Liver (tissue), 9 donors: ENCODE data around the gene CD6. TPM values are rescaled to one million over a fixed set of nuclear protein-coding genes. Genes with fewer than 3 reads are reported as not detected.

Experiments
- DNase-seq: peaks from one replicate; pipeline ENCODE4 v3.0.0-alpha.2; 2017; ENCODE audit warnings: low spot score
- H3K27ac ChIP-seq, 2 donors: one replicate each; pipeline ENCODE4 v1.7.0; 2013; ENCODE audit warnings: inconsistent platforms in 2 of 2, low read length in 2 of 2, control low read depth in 1 of 2, low read depth in 1 of 2, mild to moderate bottlenecking in 1 of 2
- H3K27me3 ChIP-seq, 4 donors: one replicate each; pipeline versions ENCODE4 v1.6.1 to v1.7.0; 2013; ENCODE audit warnings: low read length in 3 of 4, inconsistent platforms in 1 of 4, mild to moderate bottlenecking in 1 of 4, moderate library complexity in 1 of 4; ENCODE audit not compliant: control insufficient read depth in 4 of 4, insufficient read depth in 4 of 4
- H3K36me3 ChIP-seq, 4 donors: one replicate each; pipeline versions ENCODE4 v1.6.1 to v1.7.0; 2013; ENCODE audit warnings: low read length in 3 of 4, mild to moderate bottlenecking in 3 of 4, low read depth in 1 of 4, moderate library complexity in 1 of 4; ENCODE audit not compliant: control insufficient read depth in 4 of 4, insufficient read depth in 3 of 4
- H3K4me1 ChIP-seq, 4 donors: one replicate each; pipeline versions ENCODE4 v1.6.1 to v1.7.0; 2013; ENCODE audit warnings: low read length in 3 of 4, mild to moderate bottlenecking in 3 of 4, moderate library complexity in 1 of 4; ENCODE audit not compliant: control insufficient read depth in 4 of 4, insufficient read depth in 4 of 4
- H3K4me3 ChIP-seq, 3 donors: one replicate each; pipeline versions ENCODE4 v1.6.1 to v1.7.0; 2013; ENCODE audit warnings: low read length in 3 of 3, control low read depth in 1 of 3, low read depth in 1 of 3, mild to moderate bottlenecking in 1 of 3
- H3K9ac ChIP-seq, 2 donors: one replicate each; pipeline ENCODE4 v1.7.0; 2013; ENCODE audit warnings: low read length in 2 of 2, mild to moderate bottlenecking in 2 of 2, moderate library complexity in 2 of 2, control low read depth in 1 of 2, low read depth in 1 of 2
- H3K9me3 ChIP-seq, 4 donors: one replicate each; pipeline versions ENCODE4 v1.6.1 to v1.7.0; 2013; ENCODE audit warnings: low read length in 3 of 4; ENCODE audit not compliant: control insufficient read depth in 4 of 4
- ATF3 ChIP-seq: IDR thresholded peaks from 2 replicates; pipeline ENCODE4 v1.6.1; 2016; ENCODE audit warnings: antibody characterized with exemption
- CTCF ChIP-seq: fragments of 150-350 bp; IDR thresholded peaks from 2 replicates; pipeline ENCODE4 v1.5.1; 2017; ENCODE audit warnings: improper control_type of control experiment, low read depth, low read length; ENCODE audit not compliant: missing input control
- EGR1 ChIP-seq, 2 donors: IDR thresholded peaks; 2 replicates each; pipeline ENCODE4 v1.6.1; 2016 to 2018; ENCODE audit warnings: antibody characterized with exemption in 2 of 2, low read depth in 2 of 2
- FOXA1 ChIP-seq: IDR thresholded peaks from 2 replicates; pipeline ENCODE4 v1.6.1; 2016; ENCODE audit warnings: antibody characterized with exemption
- GABPA ChIP-seq, 2 donors: IDR thresholded peaks in 1 of 2; conservative IDR thresholded peaks in 1 of 2; 2 replicates each; pipeline ENCODE4 v1.6.1; 2016; ENCODE audit warnings: antibody characterized with exemption in 2 of 2, mild to moderate bottlenecking in 1 of 2, moderate library complexity in 1 of 2
- HNF4A ChIP-seq, 2 donors: conservative IDR thresholded peaks; 2 replicates each; pipeline ENCODE4 v1.6.1; 2016; ENCODE audit warnings: antibody characterized with exemption in 2 of 2, mild to moderate bottlenecking in 2 of 2
- HNF4G ChIP-seq: IDR thresholded peaks from 2 replicates; pipeline ENCODE4 v1.6.1; 2016; ENCODE audit warnings: antibody characterized with exemption
- JUND ChIP-seq, 2 donors: IDR thresholded peaks; 2 replicates each; pipeline ENCODE4 v1.6.1; 2016; ENCODE audit warnings: antibody characterized with exemption in 2 of 2
- MAX ChIP-seq: IDR thresholded peaks from 2 replicates; pipeline ENCODE4 v1.6.1; 2016; ENCODE audit warnings: antibody characterized with exemption
- NR2F2 ChIP-seq: IDR thresholded peaks from 2 replicates; pipeline ENCODE4 v1.6.1; 2016; ENCODE audit warnings: antibody characterized with exemption
- RAD21 ChIP-seq, 2 donors: IDR thresholded peaks; 2 replicates each; pipeline ENCODE4 v1.6.1; 2016; ENCODE audit warnings: antibody characterized with exemption in 2 of 2, mild to moderate bottlenecking in 2 of 2
- REST ChIP-seq: IDR thresholded peaks from 2 replicates; pipeline ENCODE4 v1.6.1; 2016; ENCODE audit warnings: antibody characterized with exemption, mild to moderate bottlenecking
- RXRA ChIP-seq, 2 donors: IDR thresholded peaks; 2 replicates each; pipeline ENCODE4 v1.6.1; 2017 to 2018; ENCODE audit warnings: antibody characterized with exemption in 2 of 2, mild to moderate bottlenecking in 1 of 2
- SP1 ChIP-seq: IDR thresholded peaks from 2 replicates; pipeline ENCODE4 v1.6.1; 2018; ENCODE audit warnings: antibody characterized with exemption, mild to moderate bottlenecking
- TAF1 ChIP-seq: conservative IDR thresholded peaks from 2 replicates; pipeline ENCODE4 v1.6.1; 2016; ENCODE audit warnings: antibody characterized with exemption, mild to moderate bottlenecking
- YY1 ChIP-seq: IDR thresholded peaks from 2 replicates; pipeline ENCODE4 v1.6.1; 2016; ENCODE audit warnings: antibody characterized with exemption, mild to moderate bottlenecking
- ZBTB33 ChIP-seq: IDR thresholded peaks from 2 replicates; pipeline ENCODE4 v1.6.1; 2016; ENCODE audit warnings: antibody characterized with exemption
- WGBS: extraction: QIAGEN DNeasy Blood & Tissue Kit; methylation state at CpG from one replicate; pipeline ENCODE4 v1.1.7; 2013; 5-methylcytosine and 5-hydroxymethylcytosine counted together
- polyA plus RNA-seq, 2 donors: library from polyadenylated mRNA; stranded (reverse) in 1 of 2; unstranded in 1 of 2; fragments of 200-250 nt in 1 of 2; fragments of >200 nt in 1 of 2; fragmentation: Nextera tagmentation in 1 of 2; extraction: Ambion mirVana in 1 of 2; gene quantifications; one replicate each; pipeline versions ENCODE4 v1.2.1 to v1.2.3, GENCODE V29; 2013 to 2015
- total RNA-seq, 2 donors: library from RNA; depleted of rRNA; stranded (reverse); fragments of >200 nt; gene quantifications; one replicate each; pipeline ENCODE4 v1.2.3, GENCODE V29; 2014
- donor health status: healthy.
- donor health status: healthy.
- donor health status: healthy.
- donor health status: healthy.
- donor health status: healthy.

Gene CD6
- total and polyA plus RNA-seq, 4 donors = 0.31 to 0.59 (median 0.45) TPM

GRCh38 chr11:60945295-60945667, 26.2 kb upstream of the CD6 start:
- Histone ChIP-seq H3K4me1 (peaks cover 0 to 4% (median 0%) of the 10 kb centered on the region in 4 donors), H3K4me3 (no peak overlapping the region), H3K27me3 (no peaks in the 10 kb centered on the region), H3K9ac (no peak overlapping the region), H3K9me3 (no peaks in the 10 kb centered on the region), H3K36me3 (peaks cover 0 to 31% (median 8%) of the 10 kb centered on the region in 4 donors), H3K27ac (no peak overlapping the region)
- DNase-seq = no peak
- TF ChIP-seq JUND (IDR thresholded peaks at IDR 0.05) (no peak), EGR1 (IDR thresholded peaks at IDR 0.05; ENCODE audit: low read depth in 2 of 2) (no peak), RXRA (IDR thresholded peaks at IDR 0.05) (no peak), NR2F2 (no peak), FOXA1 (no peak), MAX (no peak), YY1 (no peak)
- 96% methylated on average over 5 of the region's 5 CpGs for whole genome bisulfite sequencing

- TF ChIP-seq HNF4G = no peak
- no peak for TF ChIP-seq HNF4A (conservative IDR thresholded peaks at IDR 0.05)
- TF ChIP-seq RXRA (IDR thresholded peaks at IDR 0.05) = no peak
- TF ChIP-seq YY1 = no peak
- TF ChIP-seq REST = no peak
- no peak for TF ChIP-seq SP1
- no peak for TF ChIP-seq MAX
- no peak for TF ChIP-seq GABPA (IDR thresholded peaks at IDR 0.05 in 1 of 2, conservative IDR thresholded peaks at IDR 0.05 in 1 of 2)
- no peak for TF ChIP-seq JUND (IDR thresholded peaks at IDR 0.05)
- no peak for TF ChIP-seq TAF1
- TF ChIP-seq RAD21 (IDR thresholded peaks at IDR 0.05) = no peak
- no peak for TF ChIP-seq ATF3
- no peak for TF ChIP-seq CTCF
- TF ChIP-seq NR2F2 = no peak
- TF ChIP-seq EGR1 (IDR thresholded peaks at IDR 0.05; ENCODE audit: low read depth in 2 of 2) = no peak
- TF ChIP-seq ZBTB33 = no peak
- TF ChIP-seq FOXA1 = no peak
- H3K4me3 ChIP-seq = no peak overlapping the region
- DNase-seq = no peak
- H3K27ac ChIP-seq = no peak overlapping the region
- no peaks in the 10 kb centered on the region for H3K9me3 ChIP-seq
- no peaks in the 10 kb centered on the region for H3K27me3 ChIP-seq
- H3K4me1 ChIP-seq = peaks cover 4 to 15% (median 8%) of the 10 kb centered on the region in 4 donors
- peaks cover 0 to 21% (median 5%) of the 10 kb centered on the region in 4 donors for H3K36me3 ChIP-seq
- 92% methylated on average over 15 of the region's 15 CpGs for WGBS
- H3K9ac ChIP-seq = no peak overlapping the region
Measured at GRCh38 chr11:60946601-60947264, 24.7 kb upstream of the CD6 start.
